HG03521 (cell line): ENCODE results near the gene CCDC14.
"Not testable (repeated sequence)": the region's sequence is repeated elsewhere in the genome, so short reads cannot be mapped to it uniquely, and the experiment has no call there.

Source experiments
- ATAC-seq: cut with Tn5 transposase; IDR thresholded peaks from one replicate; pipeline ENCODE4 v1.9.1; 2021; ENCODE audit warnings: mild to moderate bottlenecking, moderate library complexity; ENCODE audit not compliant: unreplicated experiment

CCDC14 gene

GRCh38 chr3:123914829-123915228 is 46.2 kb downstream of the CCDC14 start:
- ATAC-seq = no peak

- ATAC-seq = peak; percentile 73
These were observed 51.2 kb downstream of the CCDC14 start for GRCh38 chr3:123909785-123910184.

- ATAC-seq = no peak
These were observed 53.3 kb downstream of the CCDC14 start for GRCh38 chr3:123907720-123908119.

- ATAC-seq = no peak
These were observed 61.6 kb downstream of the CCDC14 start for GRCh38 chr3:123899300-123899865.

GRCh38 chr3:123893012-123893411 is 68.0 kb downstream of the CCDC14 start:
- no peak for ATAC-seq

- ATAC-seq = no peak
These were observed 68.8 kb downstream of the CCDC14 start for GRCh38 chr3:123892195-123892594.

GRCh38 chr3:123890991-123891390 is 70.0 kb downstream of the CCDC14 start:
- ATAC-seq = not testable (repeated sequence)

GRCh38 chr3:123890162-123890561 is 70.9 kb downstream of the CCDC14 start:
- not testable (repeated sequence) for ATAC-seq

- no peak for ATAC-seq
These were observed 76.0 kb downstream of the CCDC14 start for GRCh38 chr3:123884993-123885392.

- peak; percentile 72 for ATAC-seq
These were observed 76.7 kb downstream of the CCDC14 start, which contains the start of gene MYLK for GRCh38 chr3:123884203-123884831. TSS of gene MYLK (minus strand) at chr3:123884332. CDS start at chr3:123793841, 90,491 bp downstream.

- no peak for ATAC-seq
These were observed 77.3 kb downstream of the CCDC14 start for GRCh38 chr3:123883701-123884202.

GRCh38 chr3:123883111-123883510 is 77.9 kb downstream of the CCDC14 start:
- ATAC-seq = no peak

- no peak for ATAC-seq
These were observed 79.3 kb downstream of the CCDC14 start for GRCh38 chr3:123881771-123882170.

GRCh38 chr3:123880998-123881561 is 79.9 kb downstream of the CCDC14 start:
- no peak for ATAC-seq

GRCh38 chr3:123878807-123879206 is 82.2 kb downstream of the CCDC14 start:
- ATAC-seq = no peak

GRCh38 chr3:123877965-123878364 is 83.1 kb downstream of the CCDC14 start:
- no peak for ATAC-seq

- no peak for ATAC-seq
These were observed 83.6 kb downstream of the CCDC14 start for GRCh38 chr3:123877466-123877865.

GRCh38 chr3:123876858-123877257 is 84.2 kb downstream of the CCDC14 start:
- ATAC-seq = no peak

- no peak for ATAC-seq
These were observed 88.4 kb downstream of the CCDC14 start for GRCh38 chr3:123872621-123873020.

- ATAC-seq = no peak
These were observed 89.1 kb downstream of the CCDC14 start for GRCh38 chr3:123871946-123872345.

- ATAC-seq = no peak
These were observed 91.0 kb downstream of the CCDC14 start for GRCh38 chr3:123870033-123870432.

GRCh38 chr3:123869165-123869564 is 91.9 kb downstream of the CCDC14 start:
- ATAC-seq = no peak
